Adrenal gland (tissue), 12 donors: ENCODE results near the gene SIAE. TPM values are rescaled to one million over a fixed set of nuclear protein-coding genes. Genes with fewer than 3 reads are reported as not detected.

Experiments used
- DNase-seq, 7 donors: peaks; one replicate each; pipeline ENCODE4 v3.0.0-alpha.2; 2019 to 2020
- H3K27ac ChIP-seq, 5 donors: fragments of 200-600 bp; sonication (generic) in 4 of 5; 1 replicate in 3 of 5; 2 replicates in 2 of 5; pipeline versions ENCODE4 v1.5.1 to v1.8.0; 2016 to 2020; ENCODE audit warnings: mild to moderate bottlenecking in 1 of 5
- H3K27me3 ChIP-seq: fragments of 200-600 bp; 2 replicates; pipeline ENCODE4 v1.8.0; 2021
- H3K36me3 ChIP-seq, 2 donors: fragments of 200-600 bp; replicated peaks in 1 of 2; 1 replicate in 1 of 2; 2 replicates in 1 of 2; pipeline versions ENCODE4 v1.5.1 to v1.8.0; 2018 to 2022
- H3K4me1 ChIP-seq, 2 donors: fragments of 200-600 bp; replicated peaks in 1 of 2; 1 replicate in 1 of 2; 2 replicates in 1 of 2; pipeline versions ENCODE4 v1.5.1 to v1.8.0; 2018 to 2021
- H3K4me3 ChIP-seq, 4 donors: fragments of 200-600 bp; sonication (generic) in 3 of 4; one replicate each; pipeline ENCODE4 v1.5.1; 2016 to 2018
- H3K9me3 ChIP-seq, 3 donors: fragments of 200-600 bp; sonication (generic) in 1 of 3; replicated peaks in 1 of 3; 1 replicate in 2 of 3; 2 replicates in 1 of 3; pipeline versions ENCODE4 v1.5.1 to v1.8.0; 2016 to 2021
- POLR2A ChIP-seq, 2 donors: fragments of 450-650 bp; IDR thresholded peaks; one replicate each; pipeline ENCODE4 v1.6.1; 2017; ENCODE audit warnings: antibody characterized with exemption in 2 of 2, mild to moderate bottlenecking in 2 of 2, moderate library complexity in 1 of 2
- WGBS, 4 donors: extraction: QIAGEN DNeasy Blood & Tissue Kit in 2 of 4; methylation state at CpG; one replicate each; pipeline versions ENCODE4 v1.1.5 to v1.1.7; 2013 to 2017; 5-methylcytosine and 5-hydroxymethylcytosine counted together
- intact Hi-C, 2 donors: fragments of 100-400 bp; cut with DNase I; formaldehyde crosslinking; loops; one replicate each; pipeline versions ENCODE4 v1.14.1 to v1.15.0; 2022 to 2023
- polyA plus RNA-seq, 3 donors: library from polyadenylated mRNA; stranded (reverse); fragments of 200-250 nt in 2 of 3; fragments of 350-450 nt in 1 of 3; fragmentation: Illumina TruSeq in 1 of 3; extraction: RNeasy Lipid Tissue Mini Kit (QIAGEN cat#74804) in 1 of 3; gene quantifications; one replicate each; pipeline ENCODE4 v1.2.3, GENCODE V29; 2013 to 2014
- total RNA-seq, 9 donors: library from RNA; depleted of rRNA in 4 of 9; stranded (reverse); fragments of >200 nt in 4 of 9; fragments of 120-200 nt in 1 of 9; fragmentation: NEBNext Ultra II Directional in 1 of 9; extraction: Animal tissue kit (Norgen Biotek cat#: 25700) in 1 of 9; gene quantifications; one replicate each; pipeline versions ENCODE4 v1.1.0 to v1.2.4, GENCODE V29; 2013 to 2023
- TF ChIP-seq, protein P1 (sequence below), 6 experiments: fragments of 450-650 bp in 4 of 6; fragments of 200-600 bp in 2 of 6; sonication (generic) in 1 of 6; IDR thresholded peaks; 1 replicate in 5 of 6; 2 replicates in 1 of 6; pipeline versions ENCODE4 v1.5.1 to v1.8.0; 2016 to 2021; ENCODE audit warnings: antibody characterized with exemption in 6 of 6, mild to moderate bottlenecking in 2 of 6, moderate library complexity in 1 of 6
- donor health status: healthy with polysubstance abuse.
- donor health status: Bipolar disorder and iron deficiency.
- donor health status: DM: yes; HTN: yes; CAD: no.
- donor health status: DM: no; HTN: no; CAD: no.
- donor health status: DM: no; HTN: no; CAD: no.
- donor health status: DM: yes; HTN: yes; CAD: no.

Gene SIAE
- total and polyA plus RNA-seq, 12 donors = 6.4 to 50.0 (median 29.0) TPM

DNA sequence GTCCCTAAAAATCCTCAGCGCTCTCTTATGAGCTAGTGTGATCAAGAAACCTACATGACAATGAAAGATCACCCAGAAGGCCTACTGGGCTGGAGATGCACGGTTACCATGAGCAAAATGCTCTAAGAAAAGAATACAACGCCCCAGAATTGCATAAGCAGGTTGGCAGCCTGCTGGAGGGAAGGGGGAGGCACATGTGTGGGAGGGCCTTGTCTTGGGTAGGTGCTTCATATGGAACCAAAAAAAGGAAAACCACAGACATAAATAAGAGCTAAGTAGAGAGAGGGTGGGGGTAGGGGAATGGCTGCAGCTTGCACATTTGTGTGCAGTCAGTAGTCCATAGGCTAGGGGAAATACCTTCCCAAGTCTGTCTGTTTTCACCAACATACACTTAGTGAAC lies 2.8 kb downstream of the SIAE start:
- no peak for TF ChIP-seq POLR2A (IDR thresholded peaks at IDR 0.05)
- TF ChIP-seq, protein P1, sequence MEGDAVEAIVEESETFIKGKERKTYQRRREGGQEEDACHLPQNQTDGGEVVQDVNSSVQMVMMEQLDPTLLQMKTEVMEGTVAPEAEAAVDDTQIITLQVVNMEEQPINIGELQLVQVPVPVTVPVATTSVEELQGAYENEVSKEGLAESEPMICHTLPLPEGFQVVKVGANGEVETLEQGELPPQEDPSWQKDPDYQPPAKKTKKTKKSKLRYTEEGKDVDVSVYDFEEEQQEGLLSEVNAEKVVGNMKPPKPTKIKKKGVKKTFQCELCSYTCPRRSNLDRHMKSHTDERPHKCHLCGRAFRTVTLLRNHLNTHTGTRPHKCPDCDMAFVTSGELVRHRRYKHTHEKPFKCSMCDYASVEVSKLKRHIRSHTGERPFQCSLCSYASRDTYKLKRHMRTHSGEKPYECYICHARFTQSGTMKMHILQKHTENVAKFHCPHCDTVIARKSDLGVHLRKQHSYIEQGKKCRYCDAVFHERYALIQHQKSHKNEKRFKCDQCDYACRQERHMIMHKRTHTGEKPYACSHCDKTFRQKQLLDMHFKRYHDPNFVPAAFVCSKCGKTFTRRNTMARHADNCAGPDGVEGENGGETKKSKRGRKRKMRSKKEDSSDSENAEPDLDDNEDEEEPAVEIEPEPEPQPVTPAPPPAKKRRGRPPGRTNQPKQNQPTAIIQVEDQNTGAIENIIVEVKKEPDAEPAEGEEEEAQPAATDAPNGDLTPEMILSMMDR (IDR thresholded peaks at IDR 0.05) = no peak
- WGBS, 4 donors = 41 to 62% (median 55%) methylated on average over 3 of the region's 3 CpGs
- DNase-seq = no peak
- H3K27me3 ChIP-seq = no peaks in the 10 kb centered on the region
- intact Hi-C loops = loop anchor here (2.0 to 5.0 kb wide), 3 partner anchors 92 to 167 kb away; partner anchors contain the start of gene ESAM (in 2 of the 2)
- H3K27ac ChIP-seq = no peak overlapping the region
- H3K9me3 ChIP-seq = no peaks in the 10 kb centered on the region
- peaks cover 12 to 14% of the 10 kb centered on the region in 2 donors for H3K4me1 ChIP-seq
- H3K36me3 ChIP-seq = no peaks in the 10 kb centered on the region
- no peak overlapping the region for H3K4me3 ChIP-seq

DNA sequence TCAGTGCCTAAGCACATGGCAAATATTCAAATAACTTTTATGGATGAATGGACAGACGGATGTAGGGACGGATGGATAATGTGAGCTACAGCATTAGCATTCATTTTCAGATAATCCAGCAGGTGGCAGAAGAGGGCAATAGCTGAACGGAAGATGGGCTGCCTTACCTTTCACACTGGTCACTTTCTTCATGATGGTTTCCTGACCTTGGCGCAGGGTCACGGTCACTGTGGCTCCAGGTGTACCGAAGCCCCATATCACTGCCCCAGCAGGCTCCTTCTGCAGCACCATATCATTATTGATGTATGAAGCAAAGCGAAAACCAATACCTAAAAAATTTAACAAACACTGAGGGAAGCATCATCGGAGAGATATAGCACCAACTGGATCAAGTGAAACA lies 4.3 kb downstream of the SIAE start:
- no peak for TF ChIP-seq POLR2A (IDR thresholded peaks at IDR 0.05)
- TF ChIP-seq, protein P1 (IDR thresholded peaks at IDR 0.05) = peak; percentile 48 to 89 (median 84)
- 17 to 22% (median 21%) methylated on average over 8 of the region's 8 CpGs for WGBS, 4 donors
- intact Hi-C loops = no loop called here
- Histone ChIP-seq H3K27me3 (no peaks in the 10 kb centered on the region), H3K4me3 (no peak overlapping the region), H3K4me1 (peaks cover 7 to 9% of the 10 kb centered on the region in 2 donors), H3K9me3 (no peaks in the 10 kb centered on the region), H3K36me3 (no peaks in the 10 kb centered on the region), H3K27ac (no peak overlapping the region)
- DNase-seq = peak; percentile 20 to 63 (median 51)

DNA sequence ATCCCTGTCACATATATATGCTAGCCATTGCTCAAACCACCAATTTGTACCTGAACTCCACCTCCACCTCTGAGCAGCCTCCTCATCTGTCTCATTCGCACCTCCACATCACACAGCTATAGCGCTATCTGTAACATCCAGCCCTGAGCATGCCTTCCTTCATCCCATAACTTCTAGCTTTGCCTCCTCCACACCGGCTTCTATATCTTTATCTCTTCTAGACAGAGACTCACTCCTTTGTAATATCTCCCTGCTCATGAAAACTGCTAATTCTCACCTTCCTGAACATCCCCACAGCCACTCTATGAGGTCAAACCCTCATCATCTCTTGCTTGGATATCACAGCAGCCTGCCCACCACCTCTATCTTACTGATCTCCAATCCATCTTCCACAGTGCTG lies 5.9 kb downstream of the SIAE start:
- no peaks in the 10 kb centered on the region for H3K9me3 ChIP-seq
- H3K27ac ChIP-seq = no peak overlapping the region
- intact Hi-C loops = no loop called here
- WGBS, 4 donors = 88 to 98% (median 93%) methylated on average over 3 of the region's 3 CpGs
- H3K27me3 ChIP-seq = no peaks in the 10 kb centered on the region
- H3K4me3 ChIP-seq = no peak overlapping the region
- DNase-seq = no peak
- no peaks in the 10 kb centered on the region for H3K36me3 ChIP-seq
- H3K4me1 ChIP-seq = peaks cover 0 to 3% of the 10 kb centered on the region in 2 donors
- TF ChIP-seq, protein P1 (IDR thresholded peaks at IDR 0.05) = no peak
- no peak for TF ChIP-seq POLR2A (IDR thresholded peaks at IDR 0.05)

DNA sequence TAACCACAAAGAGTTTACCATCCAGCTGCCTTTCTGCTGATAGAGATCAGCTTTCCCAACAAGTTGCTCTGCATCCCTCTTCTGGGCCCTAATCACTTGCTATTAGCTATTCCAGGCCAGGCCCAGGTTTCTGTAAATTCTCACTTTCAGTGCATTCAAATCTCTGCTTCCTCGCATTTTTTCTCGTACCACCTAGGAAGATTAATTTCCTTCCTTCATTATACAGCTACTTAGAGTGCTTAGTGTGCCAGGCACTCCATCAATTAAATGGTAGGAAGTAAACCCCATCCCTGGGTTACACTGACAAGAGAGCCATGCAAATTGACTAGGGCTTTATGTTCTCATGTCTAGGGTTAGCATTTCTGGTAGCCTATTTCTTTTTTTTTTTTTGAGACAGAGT lies 9.7 kb downstream of the SIAE start:
- intact Hi-C loops = no loop called here
- no peaks in the 10 kb centered on the region for H3K4me1 ChIP-seq
- no peak for TF ChIP-seq POLR2A (IDR thresholded peaks at IDR 0.05)
- TF ChIP-seq, protein P1 (IDR thresholded peaks at IDR 0.05) = no peak
- no peaks in the 10 kb centered on the region for H3K9me3 ChIP-seq
- DNase-seq = no peak
- 83 to 95% (median 87%) methylated on average over 2 of the region's 2 CpGs for WGBS, 4 donors
- H3K4me3 ChIP-seq = no peak overlapping the region
- H3K36me3 ChIP-seq = no peaks in the 10 kb centered on the region
- no peaks in the 10 kb centered on the region for H3K27me3 ChIP-seq
- no peak overlapping the region for H3K27ac ChIP-seq
